SU-DHL-6 (cell line): ENCODE results near the gene ADAMTS3.

Experiments used
- CTCF ChIP-seq: fragments of 200-600 bp; sonication (generic); IDR thresholded peaks from one replicate; pipeline ENCODE4 v1.5.1; 2017; ENCODE audit warnings: antibody characterized with exemption, mild to moderate bottlenecking, low read length, moderate library complexity; ENCODE audit not compliant: insufficient read depth, poor library complexity, severe bottlenecking
- EZH2phosphoT487 ChIP-seq: fragments of 200-600 bp; sonication (generic), shearing (Covaris generic); conservative IDR thresholded peaks from 2 replicates; pipeline ENCODE4 v1.6.1; 2018; ENCODE audit warnings: mild to moderate bottlenecking, antibody characterized with exemption, low read length, moderate library complexity, mixed read lengths

- TF ChIP-seq CTCF (no peak), EZH2phosphoT487 (no peak)
Observed at GRCh38 chr4:72449705-72450104, 119.3 kb downstream of the ADAMTS3 start.
